HG02759 (cell line): ENCODE results near the gene PRR3.

Source experiments
- ATAC-seq: cut with Tn5 transposase; IDR thresholded peaks from one replicate; pipeline ENCODE4 v1.9.1; 2021; ENCODE audit warnings: mild to moderate bottlenecking, moderate library complexity; ENCODE audit not compliant: unreplicated experiment

PRR3 gene

DNA sequence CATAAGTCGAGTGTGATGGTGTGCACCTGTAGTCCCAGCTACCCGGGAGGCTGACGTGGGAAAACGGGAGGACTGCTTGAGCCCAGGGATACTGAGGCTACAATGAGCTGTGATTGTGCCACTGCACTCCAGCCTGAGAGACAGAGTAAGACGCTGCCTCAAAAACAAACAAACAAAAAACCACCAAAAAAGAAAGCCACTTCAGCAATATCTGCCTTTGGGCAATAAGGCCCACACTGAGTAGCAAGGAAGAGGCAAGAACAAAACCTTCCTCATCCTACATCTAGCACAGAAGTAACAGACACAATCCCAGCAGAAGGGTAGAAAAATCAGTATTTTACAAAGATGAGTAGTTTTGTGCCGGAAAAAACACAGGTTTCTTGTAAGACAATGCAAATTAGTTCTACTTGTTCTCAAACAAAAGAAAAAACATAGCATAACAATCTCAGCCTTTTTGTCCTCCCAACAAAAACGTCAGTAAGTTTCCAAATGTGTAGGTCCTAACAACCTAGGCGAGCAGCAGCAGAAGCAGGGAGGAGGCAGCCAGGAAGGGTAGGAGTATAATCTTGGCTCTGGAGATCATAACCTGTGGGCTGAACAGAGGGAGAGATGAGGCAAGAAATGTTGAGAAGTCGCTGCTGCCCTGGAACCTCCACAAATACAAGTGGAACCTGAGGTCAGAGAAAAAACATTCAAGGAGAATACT, 54.2 kb downstream of the PRR3 start:
- no peak for ATAC-seq

DNA sequence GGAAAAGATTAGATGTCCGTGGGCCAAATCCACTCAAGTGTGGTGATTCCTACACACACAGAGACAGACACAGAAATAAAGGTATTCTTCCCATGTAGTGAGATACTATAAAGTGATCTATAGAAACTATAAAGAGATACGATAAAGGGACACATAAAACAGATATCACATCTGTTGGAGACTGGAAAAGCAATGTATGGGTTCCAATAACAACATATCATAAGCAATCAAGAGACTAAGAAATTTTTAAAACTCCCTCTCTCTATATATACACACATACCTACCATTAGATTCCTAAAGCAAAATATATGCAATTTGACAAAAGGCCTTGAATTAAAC, 54.7 kb downstream of the PRR3 start:
- no peak for ATAC-seq

DNA sequence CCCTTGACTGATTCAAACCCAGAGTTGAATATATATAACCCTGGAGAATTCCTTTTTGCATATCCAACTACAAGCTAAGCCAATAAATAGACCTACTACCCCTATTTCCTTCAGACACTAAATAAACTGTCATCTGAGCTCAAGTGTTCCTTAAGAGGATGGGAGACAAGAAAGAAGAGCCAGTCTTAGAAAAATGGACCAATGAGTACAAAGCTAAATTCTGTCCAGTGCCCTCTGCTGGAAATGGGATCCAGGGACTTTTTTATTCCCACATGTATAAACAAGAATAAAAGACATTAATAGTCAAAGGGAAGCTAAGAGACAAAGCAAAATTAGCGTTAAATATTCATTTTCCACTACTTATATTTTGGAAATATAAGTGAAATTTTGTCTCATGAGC, 55.1 kb downstream of the PRR3 start:
- ATAC-seq, result no peak

DNA sequence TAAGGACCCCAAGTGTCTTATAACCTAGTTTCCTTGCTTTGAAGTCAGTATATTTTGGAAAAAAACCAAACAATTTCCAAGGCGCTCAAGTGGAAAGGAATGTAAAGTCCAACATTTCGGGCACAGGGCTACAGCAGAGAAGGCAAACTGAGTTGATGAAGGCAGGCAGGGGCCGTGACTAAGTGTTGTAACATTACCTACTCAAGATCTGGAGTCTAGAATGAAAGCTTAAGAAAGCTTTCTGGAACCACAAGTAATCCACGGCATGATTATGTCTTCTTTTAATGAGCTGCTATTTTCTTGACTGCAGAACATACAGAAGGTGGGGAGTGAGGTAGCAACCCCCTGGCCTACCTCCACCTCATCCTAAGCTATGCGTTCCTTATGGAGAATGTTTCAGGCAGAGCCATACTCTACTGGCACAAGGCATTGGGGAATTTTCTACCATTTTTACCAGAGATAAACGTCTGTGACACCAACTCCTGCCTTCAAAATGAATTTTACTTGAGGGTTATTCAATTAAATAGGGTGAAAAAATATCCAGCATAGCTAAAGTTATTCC, 55.7 kb downstream of the PRR3 start:
- no peak for ATAC-seq
